ENCODE measurements around the gene NT5C. TPM values are rescaled to one million over a fixed set of nuclear protein-coding genes. Genes with fewer than 3 reads are reported as not detected.

The NT5C gene
- total and polyA plus RNA-seq, 4 donors, result 64.4 to 96.3 (median 78.3) TPM

GRCh38 chr17:75130632-75131277 lies 787 bp downstream of the NT5C start:
- H3K36me3 ChIP-seq (ENCODE audit: control insufficient read depth in 4 of 4, insufficient read depth in 4 of 4, low read length in 4 of 4), result peaks cover 0 to 17% (median 6%) of the 10 kb centered on the region in 4 donors
- H3K9me3 ChIP-seq (ENCODE audit: control insufficient read depth in 4 of 4, insufficient read depth in 3 of 4, low read length in 3 of 4), result no peaks in the 10 kb centered on the region
- peak; percentile 76 to 79 (median 78) for DNase-seq
- H3K9ac ChIP-seq (ENCODE audit: insufficient read depth in 1 of 2, low read length in 2 of 2), result no peak overlapping the region
- 13 to 17% methylated on average over 27 to 29 of the region's 29 CpGs for WGBS, 2 donors
- peak overlapping the region; percentile 86 to 94 for H3K27ac ChIP-seq (ENCODE audit: low read depth in 1 of 2, low read length in 1 of 2)
- ATAC-seq (ENCODE audit: insufficient read depth, low FRiP score), result peak; percentile 52
- TF ChIP-seq CTCF (IDR thresholded peaks at IDR 0.05; ENCODE audit: control extremely low read depth, extremely low read depth), result peak; percentile 1
- no peaks in the 10 kb centered on the region for H3K27me3 ChIP-seq (ENCODE audit: control insufficient read depth in 3 of 3, insufficient read depth in 3 of 3, low read length in 2 of 3)
- peak overlapping the region; percentile 75 for H3K4me3 ChIP-seq
- peaks cover 0 to 14% (median 2%) of the 10 kb centered on the region in 5 donors for H3K4me1 ChIP-seq (ENCODE audit: control insufficient read depth in 5 of 5, insufficient read depth in 5 of 5, low read length in 5 of 5)

- ATAC-seq (ENCODE audit: insufficient read depth, low FRiP score), result no peak
- DNase-seq, result no peak
- Histone ChIP-seq H3K36me3 (ENCODE audit: control insufficient read depth in 4 of 4, insufficient read depth in 4 of 4, low read length in 4 of 4) (peaks cover 0 to 15% (median 5%) of the 10 kb centered on the region in 4 donors), H3K4me3 (peak overlapping the region; percentile 15), H3K9me3 (ENCODE audit: control insufficient read depth in 4 of 4, insufficient read depth in 3 of 4, low read length in 3 of 4) (no peaks in the 10 kb centered on the region), H3K27me3 (ENCODE audit: control insufficient read depth in 3 of 3, insufficient read depth in 3 of 3, low read length in 2 of 3) (no peaks in the 10 kb centered on the region), H3K4me1 (ENCODE audit: control insufficient read depth in 5 of 5, insufficient read depth in 5 of 5, low read length in 5 of 5) (peaks cover 0 to 14% (median 2%) of the 10 kb centered on the region in 5 donors), H3K9ac (ENCODE audit: insufficient read depth in 1 of 2, low read length in 2 of 2) (no peak overlapping the region), H3K27ac (ENCODE audit: low read depth in 1 of 2, low read length in 1 of 2) (peak overlapping the region in 1 of 2 donors; percentile 94)
- WGBS, 2 donors, result 84% methylated on average over 24 of the region's 24 CpGs
- TF ChIP-seq CTCF (IDR thresholded peaks at IDR 0.05; ENCODE audit: control extremely low read depth, extremely low read depth), result no peak
Observed at GRCh38 chr17:75130059-75130631, 1.4 kb downstream of the NT5C start.

- DNase-seq, result no peak
- Histone ChIP-seq H3K9ac (ENCODE audit: insufficient read depth in 1 of 2, low read length in 2 of 2) (no peak overlapping the region), H3K4me1 (ENCODE audit: control insufficient read depth in 5 of 5, insufficient read depth in 5 of 5, low read length in 5 of 5) (peaks cover 0 to 14% (median 2%) of the 10 kb centered on the region in 5 donors), H3K27me3 (ENCODE audit: control insufficient read depth in 3 of 3, insufficient read depth in 3 of 3, low read length in 2 of 3) (no peaks in the 10 kb centered on the region), H3K36me3 (ENCODE audit: control insufficient read depth in 4 of 4, insufficient read depth in 4 of 4, low read length in 4 of 4) (peaks cover 0 to 15% (median 7%) of the 10 kb centered on the region in 4 donors), H3K4me3 (no peak overlapping the region), H3K27ac (ENCODE audit: low read depth in 1 of 2, low read length in 1 of 2) (no peak overlapping the region), H3K9me3 (ENCODE audit: control insufficient read depth in 4 of 4, insufficient read depth in 3 of 4, low read length in 3 of 4) (no peaks in the 10 kb centered on the region)
- WGBS, 2 donors, result 88 to 89% methylated on average over 9 of the region's 9 CpGs
- ATAC-seq (ENCODE audit: insufficient read depth, low FRiP score), result no peak
- no peak for TF ChIP-seq CTCF (IDR thresholded peaks at IDR 0.05; ENCODE audit: control extremely low read depth, extremely low read depth)
Observed at GRCh38 chr17:75129576-75129975, 2.0 kb downstream of the NT5C start.
